Measurements from ENCODE around the gene TDO2.

DNA sequence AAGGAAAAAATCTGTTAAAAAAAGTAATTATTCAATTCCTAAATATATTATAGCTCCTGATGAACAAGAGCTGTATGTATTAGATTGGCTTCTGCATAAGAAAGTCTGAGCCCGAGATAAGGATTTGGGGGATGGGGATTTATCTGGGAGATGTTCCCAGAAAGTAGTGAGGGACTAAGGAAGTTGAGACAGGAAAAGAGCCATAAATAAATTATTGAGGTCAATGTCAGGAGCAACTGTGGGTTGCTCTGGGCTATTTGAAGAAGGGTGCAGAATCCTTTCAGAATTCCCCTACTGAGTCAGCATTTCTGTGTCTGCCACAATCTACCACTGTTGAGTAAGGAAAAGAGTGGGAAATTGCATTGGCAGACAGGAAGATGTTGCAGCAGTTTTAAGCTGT, 3.1 kb upstream of the TDO2 start:
- TF ChIP-seq GATA2 (IDR thresholded peaks at IDR 0.05; ENCODE audit: low read depth, low read length) (no peak), GATA3 (IDR thresholded peaks at IDR 0.05; ENCODE audit: low read depth, low read length) (no peak)

Data from SH-SY5Y (cell line).